BLaER1 treated with 17β-estradiol and CSF1 and Interleukin-3, amounts not matched to agents 10 nM and 100 nM (cell line): Measurements from ENCODE around the gene SMG6.

Source experiments
- H3K27ac ChIP-seq, 11 experiments: shearing (Covaris generic); formaldehyde crosslinking; 2 replicates each; pipeline ENCODE4 v1.8.1; 2022
- H3K27me3 ChIP-seq, 11 experiments: shearing (Covaris generic); formaldehyde crosslinking; 2 replicates each; pipeline ENCODE4 v1.8.1; 2022
- H3K36me3 ChIP-seq, 11 experiments: shearing (Covaris generic); formaldehyde crosslinking; 2 replicates each; pipeline ENCODE4 v1.8.1; 2022
- H3K4me1 ChIP-seq, 10 experiments: shearing (Covaris generic); formaldehyde crosslinking; 2 replicates each; pipeline ENCODE4 v1.8.1; 2022
- H3K4me2 ChIP-seq, 11 experiments: shearing (Covaris generic); formaldehyde crosslinking; 2 replicates each; pipeline ENCODE4 v1.8.1; 2022
- H3K4me3 ChIP-seq, 10 experiments: shearing (Covaris generic); formaldehyde crosslinking; 2 replicates each; pipeline ENCODE4 v1.8.1; 2022
- H3K9ac ChIP-seq, 11 experiments: shearing (Covaris generic); formaldehyde crosslinking; 2 replicates each; pipeline ENCODE4 v1.8.1; 2022
- H3K9me3 ChIP-seq, 11 experiments: shearing (Covaris generic); formaldehyde crosslinking; replicated peaks in 1 of 11; 2 replicates each; pipeline ENCODE4 v1.8.1; 2022
- H4K20me1 ChIP-seq, 11 experiments: shearing (Covaris generic); formaldehyde crosslinking; 2 replicates each; pipeline ENCODE4 v1.8.1; 2022
- Cebpa-rat ChIP-seq, 11 experiments: shearing (Covaris generic); IDR thresholded peaks; 2 replicates each; pipeline ENCODE4 v1.8.1; 2022

SMG6 gene

GRCh38 chr17:2125013-2125535 is 178.5 kb downstream of the SMG6 start:
- no peak for TF ChIP-seq Cebpa-rat (IDR thresholded peaks at IDR 0.05)

GRCh38 chr17:2124391-2124790 is 179.2 kb downstream of the SMG6 start:
- peaks cover 0 to 6% (median 0%) of the 10 kb centered on the region in 11 experiments; a peak in 3 of 22 replicates for H4K20me1 ChIP-seq
- peak overlapping the region; percentile 39 to 92 (median 83); a peak in 20 of 22 replicates for H3K27ac ChIP-seq
- peak overlapping the region; percentile 78 to 97 (median 89) for H3K4me2 ChIP-seq
- H3K9ac ChIP-seq, result peak overlapping the region in 10 of 11 experiments; percentile 52 to 81 (median 62); a peak in 16 of 22 replicates
- TF ChIP-seq Cebpa-rat (IDR thresholded peaks at IDR 0.05), result no peak
- peaks cover 28 to 62% (median 56%) of the 10 kb centered on the region in 10 experiments for H3K4me1 ChIP-seq
- peaks cover 0 to 63% (median 36%) of the 10 kb centered on the region in 11 experiments; a peak in 19 of 22 replicates for H3K36me3 ChIP-seq
- H3K4me3 ChIP-seq, result peak overlapping the region in 3 of 10 experiments; percentile 16 to 57 (median 38); a peak in 1 of 20 replicates
- H3K27me3 ChIP-seq, result no peaks in the 10 kb centered on the region
- no peaks in the 10 kb centered on the region for H3K9me3 ChIP-seq

More at GRCh38 chr17:2125013-2125535, 178.5 kb downstream of the SMG6 start:
- Histone ChIP-seq H4K20me1 (peaks cover 0 to 6% (median 0%) of the 10 kb centered on the region in 11 experiments; a peak in 3 of 22 replicates), H3K4me3 (no peak overlapping the region), H3K27me3 (no peaks in the 10 kb centered on the region), H3K9ac (no peak overlapping the region), H3K4me1 (peaks cover 28 to 56% (median 51%) of the 10 kb centered on the region in 10 experiments), H3K9me3 (no peaks in the 10 kb centered on the region), H3K4me2 (peak overlapping the region; percentile 78 to 97 (median 89)), H3K36me3 (peaks cover 0 to 57% (median 30%) of the 10 kb centered on the region in 11 experiments; a peak in 18 of 22 replicates), H3K27ac (peak overlapping the region in 7 of 11 experiments; percentile 78 to 92 (median 85); a peak in 13 of 22 replicates)

GRCh38 chr17:2123375-2124251 is 180.0 kb downstream of the SMG6 start:
- peaks cover 0 to 62% (median 38%) of the 10 kb centered on the region in 11 experiments; a peak in 19 of 22 replicates for H3K36me3 ChIP-seq
- H3K4me2 ChIP-seq, result peak overlapping the region; percentile 78 to 97 (median 89)

GRCh38 chr17:2122641-2123302 is 180.8 kb downstream of the SMG6 start:
- no peak for TF ChIP-seq Cebpa-rat (IDR thresholded peaks at IDR 0.05)
- Histone ChIP-seq H4K20me1 (peaks cover 0 to 6% (median 0%) of the 10 kb centered on the region in 11 experiments; a peak in 3 of 22 replicates), H3K4me2 (peak overlapping the region; percentile 78 to 97 (median 89)), H3K27ac (peak overlapping the region in 10 of 11 experiments; percentile 39 to 92 (median 84); a peak in 20 of 22 replicates), H3K9me3 (no peaks in the 10 kb centered on the region), H3K4me1 (peaks cover 42 to 78% (median 65%) of the 10 kb centered on the region in 10 experiments), H3K4me3 (peak overlapping the region in 3 of 10 experiments; percentile 14 to 57 (median 35); a peak in 5 of 20 replicates), H3K9ac (peak overlapping the region in 7 of 11 experiments; percentile 27 to 81 (median 74); a peak in 11 of 22 replicates), H3K27me3 (no peaks in the 10 kb centered on the region), H3K36me3 (peaks cover 0 to 54% (median 29%) of the 10 kb centered on the region in 11 experiments; a peak in 18 of 22 replicates)

More at GRCh38 chr17:2123375-2124251, 180.0 kb downstream of the SMG6 start:
- Histone ChIP-seq H3K4me1 (peaks cover 33 to 70% (median 60%) of the 10 kb centered on the region in 10 experiments), H4K20me1 (peaks cover 0 to 6% (median 0%) of the 10 kb centered on the region in 11 experiments; a peak in 3 of 22 replicates), H3K9ac (peak overlapping the region; percentile 15 to 81 (median 60); a peak in 19 of 22 replicates), H3K27ac (peak overlapping the region; percentile 39 to 92 (median 83)), H3K27me3 (no peaks in the 10 kb centered on the region), H3K9me3 (no peaks in the 10 kb centered on the region), H3K4me3 (peak overlapping the region in 7 of 10 experiments; percentile 14 to 57 (median 17); a peak in 9 of 20 replicates)
- no peak for TF ChIP-seq Cebpa-rat (IDR thresholded peaks at IDR 0.05)

- Histone ChIP-seq H3K9ac (peak overlapping the region in 2 of 11 experiments; percentile 22 to 45; a peak in 3 of 22 replicates), H3K27me3 (no peaks in the 10 kb centered on the region), H3K36me3 (peaks cover 0 to 52% (median 16%) of the 10 kb centered on the region in 11 experiments; a peak in 16 of 22 replicates), H3K27ac (peak overlapping the region in 8 of 11 experiments; percentile 52 to 91 (median 60); a peak in 16 of 22 replicates), H3K4me2 (peak overlapping the region in 9 of 11 experiments; percentile 16 to 97 (median 63); a peak in 16 of 22 replicates), H3K4me1 (peaks cover 42 to 87% (median 71%) of the 10 kb centered on the region in 10 experiments), H4K20me1 (peaks cover 0 to 6% (median 0%) of the 10 kb centered on the region in 11 experiments; a peak in 3 of 22 replicates), H3K9me3 (no peaks in the 10 kb centered on the region), H3K4me3 (0 out of 20 replicates have a peak overlapping the region, but pooled peaks of 1 of the 10 experiments have one; percentile 13)
- 0 out of 22 replicates have a peak, but pooled peaks of 2 of the 11 experiments have one; percentile 31 to 41 for TF ChIP-seq Cebpa-rat (IDR thresholded peaks at IDR 0.05)
Observed at GRCh38 chr17:2120586-2121335, 182.8 kb downstream of the SMG6 start.

GRCh38 chr17:2113279-2113622 is 190.3 kb downstream of the SMG6 start:
- no peak overlapping the region for H3K9ac ChIP-seq

GRCh38 chr17:2111691-2112090 is 191.9 kb downstream of the SMG6 start:
- Histone ChIP-seq H3K9ac (no peak overlapping the region), H4K20me1 (peaks cover 0 to 5% (median 0%) of the 10 kb centered on the region in 11 experiments; a peak in 3 of 22 replicates), H3K27me3 (no peaks in the 10 kb centered on the region), H3K4me1 (peaks cover 11 to 49% (median 25%) of the 10 kb centered on the region in 10 experiments), H3K9me3 (no peaks in the 10 kb centered on the region), H3K27ac (no peak overlapping the region; a peak in 2 of 22 replicates), H3K4me3 (no peak overlapping the region), H3K4me2 (peak overlapping the region in 1 of 11 experiments; percentile 53; a peak in 1 of 22 replicates), H3K36me3 (peaks cover 4 to 37% (median 20%) of the 10 kb centered on the region in 11 experiments; a peak in 15 of 22 replicates)
- no peak for TF ChIP-seq Cebpa-rat (IDR thresholded peaks at IDR 0.05)

More at GRCh38 chr17:2113279-2113622, 190.3 kb downstream of the SMG6 start:
- no peaks in the 10 kb centered on the region for H3K27me3 ChIP-seq
- peaks cover 0 to 5% (median 0%) of the 10 kb centered on the region in 11 experiments; a peak in 2 of 22 replicates for H4K20me1 ChIP-seq
- H3K4me3 ChIP-seq, result no peak overlapping the region
- H3K36me3 ChIP-seq, result peaks cover 0 to 24% (median 14%) of the 10 kb centered on the region in 11 experiments; a peak in 12 of 22 replicates
- peak overlapping the region in 7 of 11 experiments; percentile 3 to 52 (median 30); a peak in 9 of 22 replicates for H3K27ac ChIP-seq
- H3K9me3 ChIP-seq, result no peaks in the 10 kb centered on the region
- no peak for TF ChIP-seq Cebpa-rat (IDR thresholded peaks at IDR 0.05)
- peak overlapping the region in 10 of 11 experiments; percentile 2 to 64 (median 54); a peak in 19 of 22 replicates for H3K4me2 ChIP-seq
- peaks cover 13 to 40% (median 23%) of the 10 kb centered on the region in 10 experiments for H3K4me1 ChIP-seq
